WTC11 (cell line): Measurements from ENCODE around the gene BBS4. TPM values are rescaled to one million over a fixed set of nuclear protein-coding genes. Genes with fewer than 3 reads are reported as not detected.

Experiments used
- ATAC-seq: fragments of 200-7000 bp; cut with Tn5 transposase; 2 replicates; pipeline ENCODE4 v1.10.0; 2021; ENCODE audit warnings: mild to moderate bottlenecking, moderate library complexity
- CTCF ChIA-PET: fragments of 300-600 bp; sonication (Branson Sonifier 250); formaldehyde crosslinking; loops from one replicate; lab custom pipeline; 2021; ENCODE audit warnings: antibody characterized with exemption; lab: Charles Lee
- POLR2A ChIA-PET: fragments of 350-600 bp; sonication (Branson Sonifier 250); formaldehyde crosslinking; loops from one replicate; lab custom pipeline; 2021; ENCODE audit warnings: antibody characterized with exemption; lab: Charles Lee
- DNase-seq: peaks from one replicate; pipeline ENCODE4 v3.0.0; 2021; ENCODE audit warnings: low spot score
- H3K27ac Mint-ChIP-seq: 2 replicates; pipeline ENCODE4 v1.8.0; 2021; ENCODE audit warnings: mixed read lengths
- H3K27me3 Mint-ChIP-seq: 2 replicates; pipeline ENCODE4 v1.8.0; 2021; ENCODE audit warnings: low read depth, mild to moderate bottlenecking, moderate library complexity, mixed read lengths
- H3K36me3 Mint-ChIP-seq: 2 replicates; pipeline ENCODE4 v1.8.0; 2021; ENCODE audit warnings: mixed read lengths
- H3K4me1 Mint-ChIP-seq: 2 replicates; pipeline ENCODE4 v1.8.0; 2022; ENCODE audit warnings: mixed read lengths
- H3K4me3 Mint-ChIP-seq: 2 replicates; pipeline ENCODE4 v1.8.0; 2021; ENCODE audit warnings: mild to moderate bottlenecking, moderate library complexity, mixed read lengths
- H3K9me3 Mint-ChIP-seq: 2 replicates; pipeline ENCODE4 v1.8.0; 2021; ENCODE audit warnings: mixed read lengths
- CREM ChIP-seq: sonication (generic); formaldehyde crosslinking; IDR thresholded peaks from 2 replicates; pipeline ENCODE4 v1.8.1; 2022; ENCODE audit warnings: mild to moderate bottlenecking, missing genetic modification reagents, moderate library complexity
- E2F1 ChIP-seq: sonication (generic); formaldehyde crosslinking; IDR thresholded peaks from 2 replicates; pipeline ENCODE4 v1.8.0; 2022; ENCODE audit warnings: mild to moderate bottlenecking, missing genetic modification reagents
- FOXJ3 ChIP-seq: sonication (generic); formaldehyde crosslinking; IDR thresholded peaks from 2 replicates; pipeline ENCODE4 v1.9.0; 2021; ENCODE audit warnings: missing genetic modification reagents, mild to moderate bottlenecking, borderline replicate concordance
- GABPB1 ChIP-seq: sonication (generic); formaldehyde crosslinking; IDR thresholded peaks from 2 replicates; pipeline ENCODE4 v1.8.1; 2023; ENCODE audit warnings: mild to moderate bottlenecking, missing genetic modification reagents
- GRHL2 ChIP-seq: fragments of 250-450 bp; sonication (Bioruptor Pico); IDR thresholded peaks from 2 replicates; pipeline ENCODE4 v1.8.0; 2022; ENCODE audit warnings: mild to moderate bottlenecking, moderate library complexity; ENCODE audit not compliant: insufficient replicate concordance, severe bottlenecking
- MXD4 ChIP-seq: fragments of 250-450 bp; sonication (Bioruptor Pico); IDR thresholded peaks from 2 replicates; pipeline ENCODE4 v1.8.0; 2021; ENCODE audit warnings: mild to moderate bottlenecking, moderate library complexity, borderline replicate concordance
- PRRX2 ChIP-seq: fragments of 250-450 bp; sonication (Bioruptor Pico); IDR thresholded peaks from 2 replicates; pipeline ENCODE4 v1.8.0; 2021; ENCODE audit warnings: mild to moderate bottlenecking
- SMAD3 ChIP-seq: sonication (generic); formaldehyde crosslinking; IDR thresholded peaks from 2 replicates; pipeline ENCODE4 v1.8.0; 2022; ENCODE audit warnings: missing genetic modification reagents, mild to moderate bottlenecking, borderline replicate concordance
- SMAD4 ChIP-seq: sonication (generic); formaldehyde crosslinking; IDR thresholded peaks from 2 replicates; pipeline ENCODE4 v1.8.0; 2022; ENCODE audit warnings: mild to moderate bottlenecking, missing genetic modification reagents
- TEAD1 ChIP-seq: sonication (generic); formaldehyde crosslinking; IDR thresholded peaks from 2 replicates; pipeline ENCODE4 v1.8.0; 2022; ENCODE audit warnings: mild to moderate bottlenecking, missing genetic modification reagents
- ZNF232 ChIP-seq: sonication (generic); formaldehyde crosslinking; IDR thresholded peaks from 2 replicates; pipeline ENCODE4 v1.8.0; 2022; ENCODE audit warnings: mild to moderate bottlenecking, missing genetic modification reagents
- ZNF317 ChIP-seq: sonication (generic); formaldehyde crosslinking; IDR thresholded peaks from 2 replicates; pipeline ENCODE4 v1.8.1; 2023; ENCODE audit warnings: low read depth, mild to moderate bottlenecking, moderate library complexity, missing genetic modification reagents, borderline replicate concordance
- ZNF425 ChIP-seq: fragments of 250-450 bp; sonication (Bioruptor Pico); conservative IDR thresholded peaks from 2 replicates; pipeline ENCODE4 v1.9.0; 2021; ENCODE audit warnings: mild to moderate bottlenecking
- ZNF532 ChIP-seq: fragments of 250-450 bp; sonication (Bioruptor Pico); IDR thresholded peaks from 2 replicates; pipeline ENCODE4 v1.9.0; 2021; ENCODE audit warnings: mild to moderate bottlenecking, borderline replicate concordance
- total RNA-seq: library from RNA; stranded (reverse); gene quantifications from 3 replicates; pipeline ENCODE4 v1.2.3, GENCODE V29; 2021
- TF ChIP-seq, protein P1 (sequence below): sonication (generic); formaldehyde crosslinking; IDR thresholded peaks from 2 replicates; pipeline ENCODE4 v1.8.1; 2023; ENCODE audit warnings: mild to moderate bottlenecking, missing genetic modification reagents
- TF ChIP-seq, protein P2 (sequence below): sonication (generic); formaldehyde crosslinking; IDR thresholded peaks from 2 replicates; pipeline ENCODE4 v1.8.0; 2022; ENCODE audit warnings: mild to moderate bottlenecking, missing genetic modification reagents

BBS4 gene
- total RNA-seq, 1 experiment from 2014 or later: 35.6 TPM

DNA sequence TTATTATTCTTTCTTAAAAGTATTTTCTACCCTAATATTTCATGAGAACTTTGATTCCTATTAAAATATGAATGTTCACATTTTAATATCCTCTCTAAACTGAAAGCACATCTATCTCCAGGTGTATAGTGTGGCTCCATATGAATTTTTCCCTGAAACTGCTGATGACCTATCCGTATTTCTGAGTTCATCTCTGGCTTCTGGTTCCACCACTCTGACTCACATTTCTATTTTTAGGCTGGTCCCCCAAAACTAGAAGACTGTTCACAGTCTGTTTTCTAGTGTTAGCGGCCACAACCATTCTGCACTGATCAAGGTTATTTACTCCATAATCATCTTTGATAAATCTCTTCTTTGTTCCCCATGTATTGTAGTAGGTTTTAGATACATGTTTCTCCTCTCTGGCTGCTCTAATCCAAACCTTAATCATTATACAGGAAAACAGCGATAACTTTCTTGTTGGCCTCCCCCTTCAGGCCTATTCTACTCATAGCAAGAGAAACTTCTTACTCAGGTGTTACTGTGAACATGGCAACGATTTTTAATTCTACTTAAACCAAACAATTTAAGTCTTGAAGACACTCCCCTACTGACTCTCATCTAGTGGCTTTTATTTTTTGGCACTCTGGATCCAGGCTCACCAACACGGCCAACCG, 84.8 kb downstream of the BBS4 start:
- no peaks in the 10 kb centered on the region; the same call in 1 of the 2 replicates for H3K27me3 Mint-ChIP-seq
- ATAC-seq: no peak
- peaks cover 68% of the 10 kb centered on the region for H3K36me3 Mint-ChIP-seq
- H3K4me3 Mint-ChIP-seq: no peak overlapping the region
- TF ChIP-seq TEAD1 (no peak), GRHL2 (no peak), CREM (no peak), ZNF317 (CRISPR knock-in tag) (no peak), SMAD3 (CRISPR knock-in tag) (no peak), FOXJ3 (CRISPR knock-in tag) (no peak), ZNF232 (CRISPR knock-in tag) (no peak), E2F1 (no peak), GABPB1 (CRISPR knock-in tag) (no peak), MXD4 (CRISPR knock-in tag) (no peak), PRRX2 (CRISPR knock-in tag) (no peak), ZNF532 (no peak), SMAD4 (CRISPR knock-in tag) (no peak)
- TF ChIP-seq, protein P1, sequence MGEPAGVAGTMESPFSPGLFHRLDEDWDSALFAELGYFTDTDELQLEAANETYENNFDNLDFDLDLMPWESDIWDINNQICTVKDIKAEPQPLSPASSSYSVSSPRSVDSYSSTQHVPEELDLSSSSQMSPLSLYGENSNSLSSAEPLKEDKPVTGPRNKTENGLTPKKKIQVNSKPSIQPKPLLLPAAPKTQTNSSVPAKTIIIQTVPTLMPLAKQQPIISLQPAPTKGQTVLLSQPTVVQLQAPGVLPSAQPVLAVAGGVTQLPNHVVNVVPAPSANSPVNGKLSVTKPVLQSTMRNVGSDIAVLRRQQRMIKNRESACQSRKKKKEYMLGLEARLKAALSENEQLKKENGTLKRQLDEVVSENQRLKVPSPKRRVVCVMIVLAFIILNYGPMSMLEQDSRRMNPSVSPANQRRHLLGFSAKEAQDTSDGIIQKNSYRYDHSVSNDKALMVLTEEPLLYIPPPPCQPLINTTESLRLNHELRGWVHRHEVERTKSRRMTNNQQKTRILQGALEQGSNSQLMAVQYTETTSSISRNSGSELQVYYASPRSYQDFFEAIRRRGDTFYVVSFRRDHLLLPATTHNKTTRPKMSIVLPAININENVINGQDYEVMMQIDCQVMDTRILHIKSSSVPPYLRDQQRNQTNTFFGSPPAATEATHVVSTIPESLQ: no peak
- no peak overlapping the region for H3K27ac Mint-ChIP-seq
- ChIA-PET CTCF (no interaction called here), POLR2A (no interaction called here)
- DNase-seq: no peak
- peaks cover 24% of the 10 kb centered on the region for H3K9me3 Mint-ChIP-seq
- H3K4me1 Mint-ChIP-seq: no peaks in the 10 kb centered on the region

DNA sequence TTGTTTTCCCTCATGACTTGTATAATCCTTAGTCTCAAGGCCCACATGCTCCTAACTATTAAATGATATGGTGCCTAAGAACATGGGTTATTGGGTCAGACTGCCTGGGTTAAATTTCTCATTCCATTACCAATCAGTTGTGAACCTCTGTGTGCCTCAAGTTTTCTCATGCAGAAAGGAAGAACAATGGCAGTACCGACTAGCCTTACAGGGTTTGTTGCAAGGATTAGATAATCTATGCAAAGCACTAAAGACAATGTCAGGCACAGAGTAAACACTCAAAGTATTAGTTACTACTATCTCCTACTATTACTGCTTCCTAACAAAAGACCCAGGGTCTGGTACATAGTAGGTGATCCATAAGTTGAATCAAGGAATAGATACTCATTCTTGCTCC, 85.3 kb downstream of the BBS4 start:
- TF ChIP-seq, protein P2, sequence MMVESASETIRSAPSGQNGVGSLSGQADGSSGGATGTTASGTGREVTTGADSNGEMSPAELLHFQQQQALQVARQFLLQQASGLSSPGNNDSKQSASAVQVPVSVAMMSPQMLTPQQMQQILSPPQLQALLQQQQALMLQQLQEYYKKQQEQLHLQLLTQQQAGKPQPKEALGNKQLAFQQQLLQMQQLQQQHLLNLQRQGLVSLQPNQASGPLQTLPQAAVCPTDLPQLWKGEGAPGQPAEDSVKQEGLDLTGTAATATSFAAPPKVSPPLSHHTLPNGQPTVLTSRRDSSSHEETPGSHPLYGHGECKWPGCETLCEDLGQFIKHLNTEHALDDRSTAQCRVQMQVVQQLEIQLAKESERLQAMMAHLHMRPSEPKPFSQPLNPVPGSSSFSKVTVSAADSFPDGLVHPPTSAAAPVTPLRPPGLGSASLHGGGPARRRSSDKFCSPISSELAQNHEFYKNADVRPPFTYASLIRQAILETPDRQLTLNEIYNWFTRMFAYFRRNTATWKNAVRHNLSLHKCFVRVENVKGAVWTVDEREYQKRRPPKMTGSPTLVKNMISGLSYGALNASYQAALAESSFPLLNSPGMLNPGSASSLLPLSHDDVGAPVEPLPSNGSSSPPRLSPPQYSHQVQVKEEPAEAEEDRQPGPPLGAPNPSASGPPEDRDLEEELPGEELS: no peak
- TF ChIP-seq CREM: no peak
- no peak for TF ChIP-seq ZNF425 (CRISPR knock-in tag)
- Mint-ChIP-seq H3K27me3 (no peaks in the 10 kb centered on the region; the same call in 1 of the 2 replicates), H3K27ac (no peak overlapping the region), H3K4me1 (no peaks in the 10 kb centered on the region), H3K36me3 (peaks cover 64% of the 10 kb centered on the region), H3K4me3 (no peak overlapping the region), H3K9me3 (peaks cover 21% of the 10 kb centered on the region)
- CTCF ChIA-PET: interaction anchor here (1.0 kb wide), 1 partner anchor 49 kb away, joined by 3 read pairs; no protein-coding TSS in a partner anchor
- DNase-seq (no peak), ATAC-seq (no peak)
- POLR2A ChIA-PET: no interaction called here
